Measurements from ENCODE around the gene DIPK2A.

The DIPK2A gene

DNA sequence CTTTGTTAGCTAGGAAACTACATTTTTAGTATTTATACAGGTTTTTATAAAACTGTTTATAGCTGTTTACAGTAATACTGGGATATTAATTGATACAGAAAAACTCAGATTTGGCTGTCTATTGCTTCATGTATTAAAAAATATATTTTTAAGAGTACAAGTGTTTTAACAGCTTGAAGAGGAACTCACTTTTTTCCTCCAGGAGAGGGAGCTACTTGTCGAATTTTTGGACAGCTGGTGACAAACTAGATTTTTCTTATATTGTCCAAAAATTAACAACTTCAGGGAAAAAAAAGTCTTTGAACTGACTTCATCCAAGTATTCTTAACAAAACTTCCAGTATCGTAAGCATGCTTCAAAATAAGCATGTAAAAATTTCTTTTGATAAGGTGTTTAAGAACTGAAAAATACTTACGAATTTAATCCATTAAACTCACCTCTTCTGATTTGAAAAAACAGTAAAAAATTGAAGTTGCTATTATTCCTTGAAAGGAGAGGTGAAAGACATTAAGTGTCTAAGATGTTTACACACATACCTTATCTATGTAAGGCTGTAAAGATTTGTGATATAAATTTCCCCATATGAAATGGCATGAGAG is 4.0 kb downstream of the DIPK2A start:
- peak; percentile 85 for DNase-seq

DNA sequence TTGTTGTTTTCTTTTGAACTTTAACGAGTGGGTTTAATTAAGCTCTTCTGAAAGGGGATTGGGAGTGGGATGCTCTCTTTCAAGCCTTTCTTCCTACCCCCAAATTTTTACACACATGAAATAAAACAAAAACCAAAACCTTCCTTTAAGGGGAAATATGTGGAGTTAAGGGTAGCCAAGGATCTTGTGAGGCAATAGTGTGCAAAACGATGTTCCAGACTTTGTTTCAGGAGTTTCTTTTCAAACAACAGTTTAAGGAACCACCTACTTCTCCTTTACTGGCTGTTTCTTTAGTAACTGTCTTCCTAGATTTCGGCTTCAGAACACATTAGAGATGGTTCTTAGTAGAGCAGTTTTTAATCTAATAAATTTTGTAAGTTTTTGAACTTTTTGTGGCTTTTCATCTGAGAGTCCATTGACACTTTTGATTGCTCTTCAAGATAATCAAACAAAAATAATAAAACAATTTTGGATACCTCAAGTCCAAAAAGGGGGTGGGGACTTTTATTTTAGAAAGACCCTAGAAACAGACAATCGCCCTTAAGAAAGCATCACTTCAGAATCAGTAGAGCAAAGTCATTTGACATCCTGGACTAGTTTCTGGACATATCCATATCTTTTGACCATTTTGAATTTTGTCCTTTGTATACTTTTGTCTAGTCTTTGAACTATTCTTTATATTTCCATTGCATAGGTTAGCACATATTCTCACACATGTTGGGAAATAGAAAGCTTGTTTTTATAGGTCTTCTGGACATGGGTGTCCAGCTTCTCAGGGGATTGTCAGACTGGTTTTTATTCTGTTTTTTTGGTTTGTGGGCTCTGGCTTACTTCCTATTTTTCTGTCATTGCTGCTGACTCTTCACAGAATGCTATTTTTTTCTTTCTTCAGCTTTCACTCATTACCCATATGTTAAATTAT is 6.0 kb downstream of the DIPK2A start:
- DNase-seq: no peak

DNA sequence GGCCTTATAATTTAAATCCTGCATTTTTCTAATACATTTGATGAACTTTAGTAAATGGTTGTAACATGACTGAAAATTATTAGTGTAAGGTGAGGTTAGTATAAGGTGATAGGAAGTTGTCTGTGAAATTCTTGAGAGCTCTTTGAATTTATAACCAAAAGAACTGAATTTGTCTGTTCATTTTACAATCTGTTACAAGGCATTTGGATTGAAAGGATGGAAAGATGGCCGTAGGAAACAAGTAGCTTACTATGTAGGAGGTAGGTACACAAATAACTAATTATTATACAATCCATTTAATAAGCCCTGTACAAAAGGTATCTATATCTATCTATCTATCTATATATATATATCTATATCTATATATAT is 6.6 kb downstream of the DIPK2A start:
- no peak for DNase-seq

DNA sequence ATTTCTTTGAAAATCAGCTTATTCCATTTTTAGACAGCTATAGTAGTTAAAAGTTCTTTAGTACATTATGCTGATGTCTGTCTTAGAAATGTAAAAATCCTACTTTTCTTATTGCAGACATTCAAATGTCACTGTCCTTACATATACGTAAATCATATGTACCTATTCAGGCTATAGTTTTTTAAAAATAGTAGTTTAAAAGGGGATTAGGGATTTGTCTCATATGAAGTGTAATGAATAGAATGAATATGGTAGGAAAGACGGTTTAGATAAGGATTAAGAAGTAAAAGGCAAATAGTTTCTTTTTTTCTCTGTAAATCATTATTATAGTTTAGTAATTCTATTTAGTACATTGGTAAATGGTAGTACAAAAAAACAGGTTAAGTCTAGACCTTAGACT is 7.4 kb downstream of the DIPK2A start:
- no peak for DNase-seq

DNA sequence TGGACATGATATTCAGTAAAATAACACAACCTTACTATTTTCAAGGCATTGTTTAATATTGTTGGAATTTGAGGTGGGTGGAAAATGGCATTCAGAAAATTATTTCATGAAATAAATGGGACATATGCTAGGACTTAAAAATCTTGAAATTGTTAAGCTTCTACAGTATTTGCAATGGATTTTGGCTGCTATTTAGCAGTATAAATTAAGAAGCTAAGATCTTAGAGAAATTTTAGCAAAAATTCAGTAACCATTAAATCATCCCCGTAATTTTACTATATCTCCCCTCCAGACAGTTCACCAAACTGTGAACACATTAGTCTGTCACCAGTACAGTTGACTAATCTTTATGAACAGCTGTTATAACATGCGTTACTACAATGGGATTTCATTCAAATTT is 8.2 kb downstream of the DIPK2A start:
- DNase-seq: no peak

DNA sequence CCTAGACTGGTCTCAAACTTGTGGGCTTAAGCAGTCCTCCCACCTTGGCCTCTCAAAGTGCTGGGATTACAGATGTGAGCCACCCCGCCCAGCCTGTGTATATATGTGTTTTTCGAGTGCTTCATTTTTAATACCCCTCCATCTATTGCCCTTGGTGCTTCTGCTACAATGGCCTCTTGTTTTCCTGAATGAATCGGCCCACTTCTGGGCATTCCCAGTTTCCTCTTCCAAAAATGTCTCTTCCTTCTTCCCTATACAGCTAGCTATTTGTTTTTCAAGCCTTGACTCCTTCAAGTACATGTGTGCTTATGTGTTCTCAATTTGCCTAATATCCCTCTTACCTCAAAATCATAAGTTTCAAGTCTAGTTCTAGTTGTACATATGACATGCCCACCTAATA is 16.7 kb downstream of the DIPK2A start:
- no peak for DNase-seq

DNA sequence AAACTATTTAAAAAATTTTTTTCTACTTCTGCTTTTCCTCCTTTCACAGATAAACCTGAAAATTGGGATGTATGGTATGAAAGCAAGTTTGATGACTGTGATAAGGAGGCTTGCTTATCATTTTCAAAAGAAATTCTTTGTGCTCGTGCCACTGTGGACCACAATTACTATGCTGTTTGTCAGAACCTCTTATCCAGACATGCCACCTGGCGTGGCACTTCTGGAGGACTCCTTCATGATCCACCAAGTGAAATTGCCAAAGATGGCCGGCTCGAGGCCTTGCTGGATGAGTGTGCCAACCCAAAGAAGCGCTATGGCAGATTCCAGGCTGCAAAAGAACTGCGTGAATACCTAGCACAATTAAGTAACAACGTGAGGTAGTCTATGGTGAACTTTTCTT is 17.8 kb downstream of the DIPK2A start:
- no peak for DNase-seq

DNA sequence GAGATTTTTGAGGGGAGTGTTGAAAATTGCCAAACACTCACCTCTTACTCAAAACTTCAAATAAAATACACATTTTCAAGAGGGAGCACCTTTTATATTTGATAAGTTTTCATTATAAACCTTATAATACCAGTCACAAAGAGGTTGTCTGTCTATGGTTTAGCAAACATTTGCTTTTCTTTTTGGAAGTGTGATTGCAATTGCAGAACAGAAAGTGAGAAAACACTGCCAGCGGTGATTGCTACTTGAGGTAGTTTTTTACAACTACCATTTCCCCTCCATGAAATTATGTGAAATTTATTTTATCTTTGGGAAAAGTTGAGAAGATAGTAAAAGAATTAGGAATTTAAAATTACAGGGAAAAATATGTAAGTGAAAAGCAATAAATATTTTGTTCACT is 20.1 kb downstream of the DIPK2A start:
- DNase-seq: no peak

DNA sequence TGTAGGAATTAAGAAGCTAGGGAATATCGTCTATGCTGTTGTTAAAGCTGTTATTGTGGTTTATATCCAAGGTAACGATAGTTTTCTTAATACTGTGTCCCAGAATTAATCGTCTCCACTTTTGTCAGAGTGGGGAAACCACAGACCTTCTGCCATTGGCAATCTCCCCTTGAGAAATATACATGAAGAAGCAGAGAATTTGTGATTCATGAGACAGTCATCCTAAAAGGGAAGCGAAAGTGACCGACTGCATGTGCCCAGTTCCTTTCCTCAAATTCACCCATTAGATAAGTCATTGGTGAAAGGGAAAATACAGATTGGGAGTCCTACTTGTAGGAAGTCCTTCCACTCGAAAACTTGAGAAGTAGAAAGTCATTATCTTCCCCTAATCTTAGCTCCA is 26.6 kb downstream of the DIPK2A start:
- no peak for DNase-seq

DNA sequence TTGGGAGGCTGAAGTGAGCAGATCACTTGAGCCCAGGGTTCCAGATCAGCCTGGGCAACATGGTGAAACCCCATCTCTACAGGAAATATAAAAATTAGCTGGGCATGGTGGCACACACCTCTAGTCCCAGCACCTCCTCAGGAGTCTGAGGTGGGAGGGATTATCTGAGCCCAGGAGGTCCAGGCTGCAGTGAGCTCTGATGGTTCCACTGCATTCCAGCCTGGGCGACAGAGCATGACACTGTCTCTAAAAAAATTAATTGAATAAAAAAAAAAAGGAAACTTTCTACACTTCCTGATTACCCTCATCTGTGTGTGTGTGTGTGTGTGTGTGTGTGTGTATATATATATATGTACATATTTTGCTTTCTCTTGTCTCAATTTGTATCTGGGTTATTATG is 31.4 kb downstream of the DIPK2A start:
- DNase-seq: no peak

DNA sequence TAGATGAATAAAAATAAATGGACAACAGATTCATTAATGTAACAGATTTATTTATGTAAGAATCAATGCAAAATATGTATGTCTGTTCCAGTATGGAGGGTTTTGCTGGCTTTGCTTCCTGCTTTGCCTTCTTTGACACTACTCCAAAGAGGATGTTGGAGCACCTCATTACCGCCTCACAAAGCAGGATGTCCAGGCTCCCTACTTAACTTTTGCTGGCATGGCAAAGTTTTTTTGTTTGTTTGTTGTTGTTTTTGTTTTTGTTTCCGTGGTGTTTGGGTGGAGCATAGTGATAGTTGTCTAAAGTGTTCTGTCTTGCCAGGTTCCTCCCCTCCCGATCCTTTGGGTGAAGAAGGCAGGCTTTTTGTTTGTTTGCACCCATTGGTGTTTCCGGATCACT is 38.7 kb downstream of the DIPK2A start:
- DNase-seq: no peak

DNA sequence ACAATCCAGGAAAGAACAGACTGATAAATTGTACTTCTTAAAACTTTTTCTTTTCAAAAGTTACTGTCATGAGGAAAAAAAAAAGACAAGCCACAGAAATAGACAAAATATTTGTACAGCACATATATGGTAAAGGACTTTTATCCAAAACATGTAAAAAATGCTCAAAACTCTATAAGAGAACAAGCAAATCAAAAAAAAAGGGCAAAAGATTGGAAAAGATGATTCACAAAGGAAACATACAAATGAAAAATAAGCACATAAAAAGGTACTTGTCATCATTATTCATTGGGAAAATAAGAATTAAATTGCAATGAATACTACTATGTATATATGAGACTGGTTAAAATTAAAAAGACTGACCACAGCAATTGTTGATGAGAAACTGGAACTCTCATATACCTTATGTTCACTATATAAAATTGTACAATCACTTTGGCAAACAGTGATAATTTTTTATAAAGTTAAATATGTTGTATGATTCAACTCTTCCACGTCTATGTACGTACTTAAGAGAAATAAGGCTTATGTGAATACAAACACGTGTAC is 39.7 kb downstream of the DIPK2A start:
- no peak for DNase-seq

DNA sequence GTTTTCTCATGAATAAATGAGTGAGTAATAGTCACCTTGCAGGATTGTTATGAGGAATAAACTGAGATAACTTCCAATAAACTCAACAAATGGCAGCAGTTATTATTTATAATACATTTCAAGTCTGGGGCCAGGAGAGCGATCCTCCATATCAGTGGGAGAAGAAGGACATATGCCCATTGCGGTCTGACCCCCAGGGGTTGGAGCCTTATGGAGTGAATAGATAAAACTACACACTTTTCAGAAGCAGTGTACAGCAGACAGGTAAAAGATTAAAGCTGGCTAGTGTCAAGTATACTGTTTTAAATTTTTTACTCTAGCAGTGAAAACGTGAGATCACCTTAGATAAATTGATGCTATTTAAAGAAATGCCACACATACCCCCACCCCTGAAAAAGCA is 43.5 kb downstream of the DIPK2A start:
- no peak for DNase-seq

DNA sequence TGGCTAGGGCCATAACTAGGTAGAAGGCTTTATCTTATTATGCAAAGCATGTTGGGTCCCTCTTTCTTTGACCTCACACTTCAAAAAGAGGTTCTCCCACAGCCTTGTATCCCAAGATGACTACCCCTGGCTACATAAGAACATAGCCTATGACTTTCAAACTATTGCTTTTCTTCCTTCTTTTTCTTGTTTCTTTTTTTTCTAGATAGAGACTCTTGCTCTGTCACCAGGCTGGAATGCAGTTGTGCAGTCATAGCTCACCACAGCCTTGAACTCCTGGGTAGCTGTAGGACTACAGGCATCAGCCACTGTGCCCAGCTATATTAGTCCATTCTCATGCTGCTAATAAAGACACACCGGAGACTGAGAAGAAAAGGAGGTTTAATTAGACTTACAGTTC is 47.2 kb downstream of the DIPK2A start:
- DNase-seq: no peak

Data from eye (tissue), 1 donor.